Kidney epithelial cell (primary cell): Measurements from ENCODE around the gene DFFA. TPM values are rescaled to one million over a fixed set of nuclear protein-coding genes. Genes with fewer than 3 reads are reported as not detected.

ENCODE experiments used
- DNase-seq: peaks from one replicate; pipeline ENCODE4 v3.0.0-alpha.2; 2010; ENCODE audit warnings: low read depth
- H3K27me3 ChIP-seq: 2 replicates; pipeline ENCODE4 v1.6.0; 2011; ENCODE audit warnings: low read length; ENCODE audit not compliant: control insufficient read depth, insufficient read depth
- H3K36me3 ChIP-seq: 2 replicates; pipeline ENCODE4 v1.5.1; 2011; ENCODE audit warnings: low read length; ENCODE audit not compliant: control insufficient read depth, insufficient read depth
- H3K4me3 ChIP-seq: 2 replicates; pipeline ENCODE4 v1.5.1; 2011; ENCODE audit warnings: low read depth, mild to moderate bottlenecking, control low read depth, low read length
- CTCF ChIP-seq: IDR thresholded peaks from 2 replicates; pipeline ENCODE4 v1.5.1; 2011; ENCODE audit warnings: mild to moderate bottlenecking, moderate library complexity, low read length, control low read depth, inconsistent platforms; ENCODE audit not compliant: insufficient read depth, poor library complexity, severe bottlenecking
- total RNA-seq: library from RNA; depleted of rRNA; stranded (reverse); fragments of >200 nt; gene quantifications from 2 replicates; pipeline ENCODE4 v1.2.3, GENCODE V29; 2015

DFFA gene
- total RNA-seq, 1 donor from 2014 or later: 68.4 TPM

GRCh38 chr1:10450836-10451235 lies 21.5 kb downstream of the DFFA start:
- H3K27me3 ChIP-seq: no peaks in the 10 kb centered on the region
- no peak overlapping the region for H3K4me3 ChIP-seq
- H3K36me3 ChIP-seq: no peaks in the 10 kb centered on the region
- TF ChIP-seq CTCF: no peak
- DNase-seq: no peak

- no peak overlapping the region for H3K4me3 ChIP-seq
- no peaks in the 10 kb centered on the region for H3K27me3 ChIP-seq
- no peak for DNase-seq
- no peaks in the 10 kb centered on the region for H3K36me3 ChIP-seq
- TF ChIP-seq CTCF: no peak
These were observed 22.0 kb downstream of the DFFA start for GRCh38 chr1:10450156-10450814.

GRCh38 chr1:10449751-10450150 lies 22.6 kb downstream of the DFFA start, which contains the start of gene CORT:
CORT (plus strand) TSS chr1:10450031; CDS start chr1:10450224, 193 bp downstream.
- DNase-seq: no peak
- Histone ChIP-seq H3K36me3 (no peaks in the 10 kb centered on the region), H3K27me3 (no peaks in the 10 kb centered on the region), H3K4me3 (no peak within 1 kb of the TSS)
- no peak for TF ChIP-seq CTCF

DNA sequence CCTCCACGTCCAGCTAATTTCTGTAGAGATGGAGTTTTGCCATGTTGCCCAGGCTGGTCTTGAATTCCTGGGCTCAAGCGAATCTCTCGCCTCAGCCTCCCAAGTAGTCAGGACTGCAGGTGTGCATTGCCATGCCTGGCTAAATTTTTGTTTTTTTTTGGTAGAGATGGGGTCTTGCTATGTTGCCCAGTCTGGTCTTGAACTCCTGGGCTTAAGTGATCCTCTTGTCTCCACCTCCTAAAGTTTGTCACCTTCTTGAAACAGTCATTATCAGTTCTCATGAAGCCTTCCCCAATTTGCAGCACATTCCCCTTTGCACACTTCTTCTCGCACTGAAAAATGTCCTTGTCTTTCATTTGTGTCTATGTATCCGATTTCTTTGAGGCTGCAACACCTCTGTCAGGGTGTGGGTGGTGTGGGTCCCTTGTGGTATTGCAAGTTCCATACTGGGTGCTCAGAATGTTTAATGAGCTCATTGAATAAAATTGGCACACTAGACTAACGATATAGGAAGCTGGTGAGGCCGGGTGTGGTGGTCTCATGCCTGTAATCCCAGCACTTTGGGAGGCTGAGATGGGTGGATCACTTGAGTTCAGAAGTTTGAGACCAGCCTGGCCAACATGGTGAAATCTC lies 25.4 kb downstream of the DFFA start:
- no peak overlapping the region for H3K4me3 ChIP-seq
- no peak for DNase-seq
- H3K27me3 ChIP-seq: no peaks in the 10 kb centered on the region
- no peak for TF ChIP-seq CTCF
- H3K36me3 ChIP-seq: no peaks in the 10 kb centered on the region

GRCh38 chr1:10444795-10445397 lies 27.4 kb downstream of the DFFA start:
- Histone ChIP-seq H3K27me3 (no peaks in the 10 kb centered on the region), H3K36me3 (no peaks in the 10 kb centered on the region), H3K4me3 (no peak overlapping the region)
- TF ChIP-seq CTCF: no peak
- no peak for DNase-seq
